ENCODE results near the gene PTPRN2.
A peak's percentile ranks its signal among the peaks of the same experiment; 100 is the strongest.

Gene PTPRN2

GRCh38 chr7:157877298-157878090, 710.1 kb downstream of the PTPRN2 start:
- Mint-ChIP-seq H3K4me1 (peaks cover 11% of the 10 kb centered on the region), H3K9me3 (peaks cover 23% of the 10 kb centered on the region), H3K4me3 (no peak overlapping the region), H3K27ac (no peak overlapping the region), H3K27me3 (ENCODE audit: low read depth, poor library complexity) (peaks cover 5% of the 10 kb centered on the region), H3K36me3 (ENCODE audit: low read depth) (peaks cover 4% of the 10 kb centered on the region)
- no peak for TF ChIP-seq CTCF (IDR thresholded peaks at IDR 0.05)
- DNase-seq, result no peak

- DNase-seq, result no peak
- TF ChIP-seq CTCF (IDR thresholded peaks at IDR 0.05), result no peak
- H3K4me1 Mint-ChIP-seq, result peaks cover 11% of the 10 kb centered on the region
- H3K9me3 Mint-ChIP-seq, result peaks cover 23% of the 10 kb centered on the region
- peaks cover 5% of the 10 kb centered on the region for H3K27me3 Mint-ChIP-seq (ENCODE audit: low read depth, poor library complexity)
- no peak overlapping the region for H3K4me3 Mint-ChIP-seq
- peaks cover 4% of the 10 kb centered on the region for H3K36me3 Mint-ChIP-seq (ENCODE audit: low read depth)
- no peak overlapping the region for H3K27ac Mint-ChIP-seq
Measured at GRCh38 chr7:157876469-157877285, 710.9 kb downstream of the PTPRN2 start.

GRCh38 chr7:157875230-157876179, 712.1 kb downstream of the PTPRN2 start:
- Mint-ChIP-seq H3K9me3 (peaks cover 18% of the 10 kb centered on the region), H3K27me3 (ENCODE audit: low read depth, poor library complexity) (peaks cover 5% of the 10 kb centered on the region), H3K4me3 (peak overlapping the region; percentile 65), H3K27ac (no peak overlapping the region), H3K36me3 (ENCODE audit: low read depth) (peaks cover 4% of the 10 kb centered on the region), H3K4me1 (peaks cover 11% of the 10 kb centered on the region)
- peak; percentile 81 for TF ChIP-seq CTCF (IDR thresholded peaks at IDR 0.05)
- DNase-seq, result peak; percentile 72

- Mint-ChIP-seq H3K36me3 (ENCODE audit: low read depth) (peaks cover 4% of the 10 kb centered on the region), H3K27ac (no peak overlapping the region), H3K27me3 (ENCODE audit: low read depth, poor library complexity) (peaks cover 8% of the 10 kb centered on the region), H3K4me3 (peak overlapping the region; percentile 12), H3K4me1 (peaks cover 11% of the 10 kb centered on the region), H3K9me3 (peaks cover 18% of the 10 kb centered on the region)
- no peak for TF ChIP-seq CTCF (IDR thresholded peaks at IDR 0.05)
- DNase-seq, result no peak
Measured at GRCh38 chr7:157874870-157875229, 712.8 kb downstream of the PTPRN2 start.

GRCh38 chr7:157874208-157874816, 713.3 kb downstream of the PTPRN2 start:
- Mint-ChIP-seq H3K27ac (no peak overlapping the region), H3K36me3 (ENCODE audit: low read depth) (peaks cover 2% of the 10 kb centered on the region), H3K4me1 (peaks cover 11% of the 10 kb centered on the region), H3K9me3 (peaks cover 18% of the 10 kb centered on the region), H3K27me3 (ENCODE audit: low read depth, poor library complexity) (peaks cover 8% of the 10 kb centered on the region), H3K4me3 (no peak overlapping the region)
- no peak for DNase-seq
- TF ChIP-seq CTCF (IDR thresholded peaks at IDR 0.05), result no peak

Measured in nephron progenitor cell (in vitro differentiated cells).